NCI-H1417 (cell line): ENCODE measurements around the gene SALL3.
"Not testable (repeated sequence)": the region's sequence is repeated elsewhere in the genome, so short reads cannot be mapped to it uniquely, and the experiment has no call there.

Experiments used
- DNase-seq, 3 experiments: peaks; one replicate each; lab custom pipeline; 2025; lab: John Stamatoyannopoulos, UW

SALL3 gene

GRCh38 chr18:78979730-78980278, at the start of gene SALL3:
Gene SALL3 (plus strand): TSS chr18:78979818. CDS start chr18:78980275, 457 bp downstream.
- peak in 2 of 3 experiments; percentile 61 to 64 for DNase-seq

GRCh38 chr18:78932281-78932680, 47.3 kb upstream of the SALL3 start:
- DNase-seq, result no peak

GRCh38 chr18:78934003-78934402, 45.6 kb upstream of the SALL3 start:
- no peak for DNase-seq

GRCh38 chr18:78934551-78935225, 44.9 kb upstream of the SALL3 start:
- no peak for DNase-seq

- DNase-seq, result no peak
These were observed 44.2 kb upstream of the SALL3 start for GRCh38 chr18:78935406-78935805.

- DNase-seq, result no peak
These were observed 43.2 kb upstream of the SALL3 start for GRCh38 chr18:78936251-78937005.

GRCh38 chr18:78937166-78937565, 42.5 kb upstream of the SALL3 start:
- no peak for DNase-seq

GRCh38 chr18:78939105-78939504, 40.5 kb upstream of the SALL3 start:
- no peak for DNase-seq

- no peak for DNase-seq
These were observed 39.7 kb upstream of the SALL3 start for GRCh38 chr18:78939734-78940494.

GRCh38 chr18:78942236-78942635, 37.4 kb upstream of the SALL3 start:
- not testable (repeated sequence) for DNase-seq

GRCh38 chr18:78945628-78946027, 34.0 kb upstream of the SALL3 start:
- no peak for DNase-seq

- no peak for DNase-seq
These were observed 32.3 kb upstream of the SALL3 start for GRCh38 chr18:78947291-78947690.

- DNase-seq, result no peak
These were observed 31.4 kb upstream of the SALL3 start for GRCh38 chr18:78948221-78948620.

- DNase-seq, result no peak
These were observed 30.9 kb upstream of the SALL3 start for GRCh38 chr18:78948707-78949106.

GRCh38 chr18:78949216-78949615, 30.4 kb upstream of the SALL3 start:
- DNase-seq, result no peak

- no peak for DNase-seq
These were observed 29.2 kb upstream of the SALL3 start for GRCh38 chr18:78950386-78950785.

GRCh38 chr18:78953566-78953965, 26.1 kb upstream of the SALL3 start:
- no peak for DNase-seq

GRCh38 chr18:78955051-78955450, 24.6 kb upstream of the SALL3 start:
- DNase-seq, result no peak

- no peak for DNase-seq
These were observed 22.5 kb upstream of the SALL3 start for GRCh38 chr18:78957140-78957539.

- no peak for DNase-seq
These were observed 18.9 kb upstream of the SALL3 start for GRCh38 chr18:78960709-78961108.

- no peak for DNase-seq
These were observed 17.5 kb upstream of the SALL3 start for GRCh38 chr18:78962098-78962497.

- not testable (repeated sequence) for DNase-seq
These were observed 14.9 kb upstream of the SALL3 start for GRCh38 chr18:78964727-78965126.
